Stimulated activated CD8-positive, alpha-beta memory T cell treated with anti-CD3 and anti-CD28 coated beads, Interleukin-15, amount 100 ng/mL, for 24 hours (primary cell): ENCODE measurements around the gene LIN9.
"Not testable (repeated sequence)": the region's sequence is repeated elsewhere in the genome, so short reads cannot be mapped to it uniquely, and the experiment has no call there.

ENCODE experiments used
- DNase-seq: peaks from one replicate; pipeline ENCODE4 v3.0.0-alpha.2; 2020; ENCODE audit warnings: low read depth

LIN9 gene

GRCh38 chr1:226272233-226272902 lies 36.6 kb downstream of the LIN9 start:
- not testable (repeated sequence) for DNase-seq

GRCh38 chr1:226268421-226269124 lies 40.4 kb downstream of the LIN9 start:
- no peak for DNase-seq

GRCh38 chr1:226261818-226262217 lies 47.1 kb downstream of the LIN9 start:
- no peak for DNase-seq

- no peak for DNase-seq
These were observed 53.6 kb downstream of the LIN9 start for GRCh38 chr1:226255380-226255779.

- no peak for DNase-seq
These were observed 55.0 kb downstream of the LIN9 start for GRCh38 chr1:226253933-226254332.

- not testable (repeated sequence) for DNase-seq
These were observed 56.1 kb downstream of the LIN9 start for GRCh38 chr1:226252841-226253240.

- no peak for DNase-seq
These were observed 58.5 kb downstream of the LIN9 start for GRCh38 chr1:226250511-226250910.

- no peak for DNase-seq
These were observed 60.2 kb downstream of the LIN9 start for GRCh38 chr1:226248796-226249195.

GRCh38 chr1:226248091-226248490 lies 60.9 kb downstream of the LIN9 start:
- DNase-seq = no peak

- DNase-seq = no peak
These were observed 69.5 kb downstream of the LIN9 start for GRCh38 chr1:226239421-226239820.

- DNase-seq = no peak
These were observed 72.1 kb downstream of the LIN9 start for GRCh38 chr1:226236826-226237225.

- no peak for DNase-seq
These were observed 75.2 kb downstream of the LIN9 start for GRCh38 chr1:226233806-226234205.

- DNase-seq = no peak
These were observed 75.7 kb downstream of the LIN9 start for GRCh38 chr1:226233293-226233692.

GRCh38 chr1:226226601-226227000 lies 82.4 kb downstream of the LIN9 start:
- DNase-seq = no peak

GRCh38 chr1:226223786-226224244 lies 85.1 kb downstream of the LIN9 start:
- DNase-seq = no peak

- DNase-seq = no peak
These were observed 85.7 kb downstream of the LIN9 start, which contains the start of gene MIXL1 for GRCh38 chr1:226223157-226223785. MIXL1 (plus strand) TSS chr1:226223664; CDS start chr1:226223682, 18 bp downstream.

- no peak for DNase-seq
These were observed 86.3 kb downstream of the LIN9 start for GRCh38 chr1:226222686-226223085.

- no peak for DNase-seq
These were observed 88.3 kb downstream of the LIN9 start for GRCh38 chr1:226220473-226221189.

GRCh38 chr1:226217273-226217672 lies 91.7 kb downstream of the LIN9 start:
- DNase-seq = no peak

GRCh38 chr1:226216056-226216455 lies 92.9 kb downstream of the LIN9 start:
- DNase-seq = no peak

- DNase-seq = no peak
These were observed 93.7 kb downstream of the LIN9 start for GRCh38 chr1:226215239-226215638.

GRCh38 chr1:226212545-226212944 lies 96.4 kb downstream of the LIN9 start:
- no peak for DNase-seq
